Stimulated activated CD4-positive, alpha-beta T cell treated with anti-CD3 and anti-CD28 coated beads, Interleukin-15, amount 100 ng/mL, for 1 hour (primary cell): Measurements from ENCODE around the gene MIR17HG.
"Not testable (repeated sequence)": the region's sequence is repeated elsewhere in the genome, so short reads cannot be mapped to it uniquely, and the experiment has no call there.

Source experiments
- DNase-seq, 2 donors: peaks; one replicate each; pipeline ENCODE4 v3.0.0-alpha.2; 2020; ENCODE audit warnings: low read depth in 1 of 2, low spot score in 1 of 2

MIR17HG gene

GRCh38 chr13:91346850-91347201, 661 bp upstream of the MIR17HG start:
- peak in 1 of 2 donors; percentile 21 for DNase-seq

- peak; percentile 38 to 73 for DNase-seq
Measured at GRCh38 chr13:91347996-91348905, 764 bp downstream of the MIR17HG start.

- DNase-seq: peak; percentile 86 to 95
Measured at GRCh38 chr13:91348906-91349435, 1.5 kb downstream of the MIR17HG start.

- DNase-seq: no peak
Measured at GRCh38 chr13:91349992-91350911, 2.8 kb downstream of the MIR17HG start.

- no peak for DNase-seq
Measured at GRCh38 chr13:91351123-91351522, 3.6 kb downstream of the MIR17HG start.

GRCh38 chr13:91351980-91352379, 4.5 kb downstream of the MIR17HG start:
- DNase-seq: no peak

- DNase-seq: not testable (repeated sequence)
Measured at GRCh38 chr13:91352891-91353290, 5.4 kb downstream of the MIR17HG start.

GRCh38 chr13:91353494-91353893, 6.0 kb downstream of the MIR17HG start:
- DNase-seq: no peak

GRCh38 chr13:91355099-91355825, 7.8 kb downstream of the MIR17HG start:
- DNase-seq: no peak

GRCh38 chr13:91355826-91356710, 8.6 kb downstream of the MIR17HG start:
- DNase-seq: no peak

GRCh38 chr13:91356919-91357612, 9.6 kb downstream of the MIR17HG start:
- no peak for DNase-seq

GRCh38 chr13:91357613-91358386, 10.3 kb downstream of the MIR17HG start:
- no peak for DNase-seq

- no peak for DNase-seq
Measured at GRCh38 chr13:91358387-91358782, 10.9 kb downstream of the MIR17HG start.

- no peak for DNase-seq
Measured at GRCh38 chr13:91359111-91359510, 11.6 kb downstream of the MIR17HG start.

GRCh38 chr13:91359631-91360030, 12.1 kb downstream of the MIR17HG start:
- DNase-seq: no peak

GRCh38 chr13:91360246-91360751, 12.8 kb downstream of the MIR17HG start:
- DNase-seq: no peak

- no peak for DNase-seq
Measured at GRCh38 chr13:91361755-91362271, 14.3 kb downstream of the MIR17HG start.

- DNase-seq: no peak
Measured at GRCh38 chr13:91362908-91363307, 15.4 kb downstream of the MIR17HG start.
